Endothelial cell of umbilical vein (primary cell): Measurements from ENCODE around the gene COL5A3.

Experiments used
- EZH2 ChIP-seq: IDR thresholded peaks from 2 replicates; pipeline ENCODE4 v1.6.1; 2012; ENCODE audit warnings: borderline replicate concordance, low read depth, mild to moderate bottlenecking, moderate library complexity, low read length, inconsistent platforms; ENCODE audit not compliant: severe bottlenecking
- FOS ChIP-seq: IDR thresholded peaks from 2 replicates; pipeline ENCODE4 v1.6.1; 2011; ENCODE audit warnings: mild to moderate bottlenecking, low read length, moderate library complexity, borderline replicate concordance; ENCODE audit not compliant: insufficient read depth
- JUN ChIP-seq: IDR thresholded peaks from 2 replicates; pipeline ENCODE4 v1.6.1; 2011; ENCODE audit warnings: borderline replicate concordance, low read depth; ENCODE audit not compliant: insufficient read length, insufficient read depth
- MYC ChIP-seq: IDR thresholded peaks from one replicate; pipeline ENCODE4 v1.6.1; 2011; ENCODE audit warnings: mild to moderate bottlenecking, low read depth, low read length
- POLR2A ChIP-seq: IDR thresholded peaks from 2 replicates; pipeline ENCODE4 v1.6.1; 2012; ENCODE audit warnings: low read depth, mild to moderate bottlenecking, control low read depth, low read length
- TF ChIP-seq, protein P1 (sequence below), 2 donors: IDR thresholded peaks; 1 replicate in 1 of 2; 2 replicates in 1 of 2; pipeline ENCODE4 v1.5.1; 2011; ENCODE audit warnings: low read length in 2 of 2, mild to moderate bottlenecking in 2 of 2, moderate library complexity in 2 of 2, control low read depth in 1 of 2, inconsistent platforms in 1 of 2, low read depth in 1 of 2; ENCODE audit not compliant: insufficient read depth in 1 of 2; ENCODE audit errors: extremely low read depth in 1 of 2

DNA sequence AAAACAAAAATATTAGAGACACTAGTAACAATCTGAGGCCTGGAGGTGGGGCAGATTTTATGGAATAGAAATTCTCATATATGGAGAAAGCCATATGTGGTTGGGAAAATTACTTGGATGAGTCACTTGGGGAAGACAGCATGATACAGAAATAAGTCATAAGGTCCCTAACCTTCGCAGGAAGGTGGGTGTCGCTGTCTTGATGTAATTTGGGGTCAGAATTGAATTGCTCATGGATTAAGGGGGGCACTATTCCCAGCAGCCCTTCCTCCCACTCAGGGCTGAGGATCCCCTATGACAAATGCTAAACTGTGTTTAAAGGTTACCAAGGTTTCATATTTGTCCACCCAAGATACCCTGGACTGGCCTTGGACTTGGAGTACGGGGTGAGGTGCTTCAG, 8.0 kb upstream of the COL5A3 start:
- TF ChIP-seq, protein P1, sequence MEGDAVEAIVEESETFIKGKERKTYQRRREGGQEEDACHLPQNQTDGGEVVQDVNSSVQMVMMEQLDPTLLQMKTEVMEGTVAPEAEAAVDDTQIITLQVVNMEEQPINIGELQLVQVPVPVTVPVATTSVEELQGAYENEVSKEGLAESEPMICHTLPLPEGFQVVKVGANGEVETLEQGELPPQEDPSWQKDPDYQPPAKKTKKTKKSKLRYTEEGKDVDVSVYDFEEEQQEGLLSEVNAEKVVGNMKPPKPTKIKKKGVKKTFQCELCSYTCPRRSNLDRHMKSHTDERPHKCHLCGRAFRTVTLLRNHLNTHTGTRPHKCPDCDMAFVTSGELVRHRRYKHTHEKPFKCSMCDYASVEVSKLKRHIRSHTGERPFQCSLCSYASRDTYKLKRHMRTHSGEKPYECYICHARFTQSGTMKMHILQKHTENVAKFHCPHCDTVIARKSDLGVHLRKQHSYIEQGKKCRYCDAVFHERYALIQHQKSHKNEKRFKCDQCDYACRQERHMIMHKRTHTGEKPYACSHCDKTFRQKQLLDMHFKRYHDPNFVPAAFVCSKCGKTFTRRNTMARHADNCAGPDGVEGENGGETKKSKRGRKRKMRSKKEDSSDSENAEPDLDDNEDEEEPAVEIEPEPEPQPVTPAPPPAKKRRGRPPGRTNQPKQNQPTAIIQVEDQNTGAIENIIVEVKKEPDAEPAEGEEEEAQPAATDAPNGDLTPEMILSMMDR (IDR thresholded peaks at IDR 0.05; ENCODE audit: extremely low read depth in 1 of 2, insufficient read depth in 1 of 2, low read depth in 1 of 2, low read length in 2 of 2): no peak
- no peak for TF ChIP-seq EZH2
- TF ChIP-seq MYC: no peak
- no peak for TF ChIP-seq POLR2A
- no peak for TF ChIP-seq FOS
- no peak for TF ChIP-seq JUN
